Thymus (tissue), 11 donors: Measurements from ENCODE around the gene FAM13C. TPM values are rescaled to one million over a fixed set of nuclear protein-coding genes. Genes with fewer than 3 reads are reported as not detected.

Experiments
- DNase-seq, 9 donors: peaks; one replicate each; pipeline ENCODE4 v3.0.0-alpha.2; 2013; ENCODE audit warnings: low spot score in 9 of 9, low read depth in 6 of 9, missing footprints in 1 of 9
- H3K27ac ChIP-seq, 2 donors: one replicate each; pipeline ENCODE4 v1.5.1; 2013; ENCODE audit warnings: control low read depth in 1 of 2, low read depth in 1 of 2, low read length in 1 of 2, mild to moderate bottlenecking in 1 of 2, moderate library complexity in 1 of 2
- H3K27me3 ChIP-seq, 2 donors: one replicate each; pipeline ENCODE4 v1.5.1; 2013; ENCODE audit warnings: low read length in 1 of 2; ENCODE audit not compliant: control insufficient read depth in 2 of 2, insufficient read depth in 1 of 2
- H3K36me3 ChIP-seq, 2 donors: one replicate each; pipeline ENCODE4 v1.5.1; 2013; ENCODE audit warnings: low read length in 1 of 2, mild to moderate bottlenecking in 1 of 2, moderate library complexity in 1 of 2; ENCODE audit not compliant: control insufficient read depth in 2 of 2, insufficient read depth in 2 of 2
- H3K4me1 ChIP-seq, 2 donors: one replicate each; pipeline ENCODE4 v1.5.1; 2013; ENCODE audit warnings: low read length in 2 of 2; ENCODE audit not compliant: control insufficient read depth in 2 of 2, insufficient read depth in 2 of 2
- H3K4me3 ChIP-seq, 2 donors: one replicate each; pipeline ENCODE4 v1.5.1; 2013; ENCODE audit warnings: low read length in 2 of 2, control low read depth in 1 of 2, mild to moderate bottlenecking in 1 of 2
- H3K9me3 ChIP-seq, 2 donors: one replicate each; pipeline ENCODE4 v1.5.1; 2013; ENCODE audit warnings: low read length in 1 of 2, mild to moderate bottlenecking in 1 of 2; ENCODE audit not compliant: control insufficient read depth in 2 of 2, insufficient read depth in 1 of 2
- WGBS: extraction: QIAGEN DNeasy Blood & Tissue Kit; methylation state at CpG from one replicate; pipeline ENCODE4 v1.1.7; 2013; 5-methylcytosine and 5-hydroxymethylcytosine counted together
- polyA plus RNA-seq: library from polyadenylated mRNA; stranded (reverse); fragments of 200-250 nt; gene quantifications from one replicate; pipeline ENCODE4 v1.2.3, GENCODE V29; 2013
- total RNA-seq: library from RNA; stranded (reverse); fragments of 120-200 nt; gene quantifications from one replicate; pipeline ENCODE4 v1.2.4, GENCODE V29; 2013
- donor health status: healthy.

Gene FAM13C
- total and polyA plus RNA-seq, 2 donors: 3.7 to 3.9 TPM

DNA sequence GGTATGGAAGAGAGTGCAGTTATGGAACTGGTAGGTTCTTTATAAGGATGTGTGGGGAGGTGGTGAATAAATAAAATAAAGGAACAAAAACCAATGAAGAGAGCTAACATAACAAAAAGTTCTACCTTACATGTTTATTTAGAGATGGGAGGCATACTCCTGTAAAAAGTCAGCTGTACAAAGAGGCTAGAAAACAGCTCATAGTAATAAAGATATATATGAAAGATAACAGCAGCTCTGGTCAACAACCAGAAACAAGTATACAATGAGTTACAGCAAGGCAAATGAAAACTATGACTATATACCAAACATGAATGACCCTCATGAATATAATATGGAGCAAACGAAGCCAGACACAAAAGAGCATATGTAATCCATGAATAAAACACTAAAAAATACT, 62.0 kb downstream of the FAM13C start:
- H3K27me3 ChIP-seq: no peaks in the 10 kb centered on the region
- no peak overlapping the region for H3K4me3 ChIP-seq
- H3K36me3 ChIP-seq: no peaks in the 10 kb centered on the region
- 79% methylated on average over 1 of the region's 1 CpG for WGBS
- DNase-seq: no peak
- no peaks in the 10 kb centered on the region for H3K9me3 ChIP-seq
- H3K4me1 ChIP-seq: no peaks in the 10 kb centered on the region
- no peak overlapping the region for H3K27ac ChIP-seq

DNA sequence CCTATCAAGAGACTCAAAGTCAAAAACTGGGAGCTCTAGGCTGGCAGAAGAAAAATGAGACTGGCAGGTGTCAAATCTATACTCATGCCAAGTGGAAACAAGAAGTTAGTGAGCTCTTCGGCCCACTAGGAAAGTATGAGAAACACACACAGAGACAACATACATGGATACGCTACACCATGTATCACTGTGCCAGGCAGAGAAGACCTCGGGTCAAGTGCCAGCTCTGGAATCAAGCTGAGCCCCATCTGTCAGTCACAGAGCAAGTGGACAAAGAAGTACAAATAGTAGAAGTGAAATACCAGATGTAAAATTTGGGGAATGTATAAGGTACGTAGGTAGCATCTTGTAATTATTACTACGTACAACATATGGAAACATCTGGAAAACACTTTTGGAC, 62.4 kb downstream of the FAM13C start:
- 85% methylated on average over 5 of the region's 5 CpGs for WGBS

DNA sequence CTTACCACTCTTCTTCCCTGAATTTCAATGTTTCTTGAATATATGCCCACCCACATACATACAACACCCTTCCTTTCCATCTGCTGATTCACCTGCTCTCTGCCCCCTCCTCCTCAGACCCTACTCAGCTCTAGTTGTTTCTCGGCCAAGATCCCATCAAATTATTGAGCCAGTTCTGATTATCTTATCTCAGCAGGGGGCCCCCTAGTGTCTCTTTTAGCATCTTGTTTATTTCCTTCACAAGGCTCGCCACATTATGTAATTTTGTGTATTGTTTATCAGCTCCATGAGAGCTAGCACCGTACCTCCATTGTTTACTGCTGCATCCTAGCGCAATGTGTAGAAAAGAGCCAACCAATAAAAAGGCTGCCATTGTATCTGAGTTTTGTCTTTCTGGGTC, 71.9 kb downstream of the FAM13C start:
- H3K36me3 ChIP-seq: no peaks in the 10 kb centered on the region
- no peaks in the 10 kb centered on the region for H3K27me3 ChIP-seq
- H3K4me1 ChIP-seq: no peaks in the 10 kb centered on the region
- H3K9me3 ChIP-seq: no peaks in the 10 kb centered on the region
- no peak overlapping the region for H3K4me3 ChIP-seq
- H3K27ac ChIP-seq: no peak overlapping the region
- DNase-seq: no peak
- WGBS: 87% methylated on average over 4 of the region's 4 CpGs

More for the DNA sequence above, 62.4 kb downstream of the FAM13C start:
- no peaks in the 10 kb centered on the region for H3K36me3 ChIP-seq
- no peak for DNase-seq
- no peaks in the 10 kb centered on the region for H3K27me3 ChIP-seq
- H3K4me3 ChIP-seq: no peak overlapping the region
- H3K27ac ChIP-seq: no peak overlapping the region
- H3K4me1 ChIP-seq: no peaks in the 10 kb centered on the region
- H3K9me3 ChIP-seq: no peaks in the 10 kb centered on the region

DNA sequence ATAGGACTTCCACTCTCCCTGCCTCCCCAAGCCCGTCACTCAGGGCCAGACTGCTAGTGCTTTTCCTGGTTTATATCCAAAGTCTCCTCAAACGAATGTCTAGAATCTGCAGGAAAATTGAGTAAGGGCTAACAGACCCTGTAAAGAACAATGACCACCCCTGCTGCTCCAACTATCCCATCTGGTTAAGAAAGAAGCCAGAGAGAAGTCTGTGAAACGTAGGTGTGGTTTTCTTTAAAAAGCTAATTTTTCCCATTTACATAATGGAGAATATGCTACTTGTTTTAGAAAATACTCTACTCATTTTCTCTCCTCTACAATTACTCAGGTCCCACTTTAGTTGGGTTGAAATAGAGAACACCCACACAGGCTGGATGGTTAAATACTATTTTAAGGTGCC, 72.5 kb downstream of the FAM13C start:
- no peaks in the 10 kb centered on the region for H3K36me3 ChIP-seq
- WGBS: 77% methylated on average over 3 of the region's 3 CpGs
- no peak overlapping the region for H3K4me3 ChIP-seq
- no peaks in the 10 kb centered on the region for H3K9me3 ChIP-seq
- H3K27me3 ChIP-seq: no peaks in the 10 kb centered on the region
- no peak for DNase-seq
- no peaks in the 10 kb centered on the region for H3K4me1 ChIP-seq
- H3K27ac ChIP-seq: no peak overlapping the region

DNA sequence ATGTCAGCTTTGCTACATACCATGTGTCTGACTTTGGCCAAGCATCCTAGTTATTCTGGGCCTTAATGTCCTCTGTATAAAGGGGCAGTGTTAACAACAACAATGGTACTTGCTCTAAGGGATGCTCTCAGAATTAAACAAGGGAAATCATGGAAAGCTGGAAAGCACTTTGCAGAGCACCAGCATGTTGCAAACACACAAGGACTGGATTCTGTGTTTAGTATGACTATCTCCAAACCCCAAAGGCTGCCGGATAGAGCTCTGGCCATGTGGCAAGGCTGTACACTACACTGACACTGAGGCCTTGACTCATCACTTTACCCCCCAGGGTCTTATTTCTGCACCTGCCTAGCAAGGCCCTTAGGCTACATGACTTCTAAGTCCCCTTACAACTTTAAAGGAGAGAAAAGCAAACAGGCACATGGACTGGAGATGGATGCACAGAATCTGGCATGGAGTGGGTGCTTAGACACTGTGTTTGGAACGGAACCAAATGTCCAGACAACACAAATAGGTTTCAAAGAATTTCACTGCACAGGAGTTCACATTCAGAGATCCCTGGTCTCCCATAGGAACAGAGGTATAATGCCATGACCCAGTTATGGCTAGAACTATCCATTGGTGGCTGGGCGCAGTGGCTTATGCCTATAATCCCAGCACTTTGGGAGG, 74.6 kb downstream of the FAM13C start:
- 93% methylated on average over 3 of the region's 3 CpGs for WGBS
- Histone ChIP-seq H3K27me3 (no peaks in the 10 kb centered on the region), H3K9me3 (no peaks in the 10 kb centered on the region), H3K4me1 (no peaks in the 10 kb centered on the region), H3K36me3 (no peaks in the 10 kb centered on the region), H3K4me3 (no peak overlapping the region), H3K27ac (no peak overlapping the region)
- no peak for DNase-seq

DNA sequence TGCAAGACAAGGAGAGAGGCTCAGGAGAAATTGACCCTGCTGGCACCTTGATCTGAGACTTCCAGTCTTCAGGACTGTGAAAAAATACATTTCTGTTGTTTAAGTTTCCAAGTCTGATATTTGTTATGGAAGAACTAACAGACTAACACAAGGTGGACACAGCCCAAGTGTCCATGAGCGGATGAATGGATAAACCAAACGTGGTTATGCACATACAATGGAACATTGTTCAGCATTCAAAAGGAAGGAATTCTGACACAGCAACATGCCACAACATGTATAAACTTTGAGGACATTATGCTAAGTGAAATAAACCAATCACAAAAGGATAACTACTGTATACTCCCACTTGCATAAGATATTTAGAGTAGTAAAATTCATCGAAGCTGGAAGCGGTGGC, 76.5 kb downstream of the FAM13C start:
- Histone ChIP-seq H3K27ac (no peak overlapping the region), H3K27me3 (no peaks in the 10 kb centered on the region), H3K9me3 (no peaks in the 10 kb centered on the region), H3K4me1 (no peaks in the 10 kb centered on the region), H3K36me3 (no peaks in the 10 kb centered on the region), H3K4me3 (no peak overlapping the region)
- DNase-seq: no peak
- 95% methylated on average over 4 of the region's 4 CpGs for WGBS

DNA sequence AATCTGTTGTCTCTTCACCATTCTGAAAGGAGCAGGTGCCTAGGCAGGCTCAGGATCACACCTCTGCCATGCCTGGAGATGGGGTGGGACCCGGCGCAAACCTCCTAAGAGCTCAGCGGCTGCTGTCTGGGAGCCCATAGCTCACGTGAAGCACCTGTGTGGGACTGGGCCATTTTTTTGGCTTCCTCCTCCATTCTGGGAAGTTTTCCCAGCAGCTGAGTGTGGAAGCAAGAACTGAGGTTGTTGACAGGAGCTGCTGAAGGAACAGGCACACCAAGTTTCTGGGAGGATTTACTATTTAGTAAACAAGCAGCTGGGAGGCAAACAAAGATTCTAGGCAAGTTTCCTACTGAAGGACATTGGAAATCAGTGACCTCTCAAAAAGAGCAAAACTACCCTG, 77.3 kb downstream of the FAM13C start:
- Histone ChIP-seq H3K27me3 (no peaks in the 10 kb centered on the region), H3K4me1 (no peaks in the 10 kb centered on the region), H3K27ac (no peak overlapping the region), H3K9me3 (no peaks in the 10 kb centered on the region), H3K4me3 (no peak overlapping the region), H3K36me3 (no peaks in the 10 kb centered on the region)
- DNase-seq: no peak
- WGBS: 96% methylated on average over 4 of the region's 4 CpGs

DNA sequence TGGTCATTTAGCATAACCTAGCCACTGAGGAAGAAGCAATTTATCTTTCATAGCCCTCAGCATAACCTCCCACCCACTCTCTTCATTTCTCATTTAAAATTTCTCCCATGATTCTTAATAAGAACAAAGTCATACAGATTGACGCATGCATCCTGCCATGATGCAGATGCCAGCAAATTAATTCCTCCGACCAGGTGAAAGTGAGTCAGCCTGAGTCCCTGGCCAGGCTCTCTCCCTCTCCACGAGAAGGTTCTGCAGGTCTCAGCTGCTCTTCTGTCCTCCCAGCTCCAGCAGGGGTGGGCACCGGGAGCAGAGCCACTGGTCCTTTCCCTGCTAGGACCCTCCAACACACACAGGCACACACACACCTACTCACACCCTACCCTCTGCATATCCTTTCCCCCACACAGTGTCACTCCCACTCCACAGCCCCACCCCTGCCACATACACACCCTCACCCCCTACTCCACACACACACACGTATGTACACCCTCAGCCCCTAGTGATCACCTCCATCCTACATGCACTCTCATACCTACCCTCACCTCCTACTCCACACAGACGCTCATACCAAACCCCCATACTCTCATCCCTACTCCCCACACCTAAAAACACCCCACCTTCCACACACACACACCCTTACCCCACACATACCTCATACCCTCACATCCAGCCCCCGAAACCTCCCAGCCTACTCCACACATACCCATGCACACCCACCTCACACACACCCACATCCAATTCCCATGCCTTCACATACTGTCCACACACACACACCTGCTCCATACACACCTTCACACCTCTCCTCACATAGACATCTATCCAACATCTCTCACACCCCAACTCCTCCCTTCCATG, 78.0 kb downstream of the FAM13C start:
- Histone ChIP-seq H3K4me3 (no peak overlapping the region), H3K9me3 (no peaks in the 10 kb centered on the region), H3K4me1 (no peaks in the 10 kb centered on the region), H3K27me3 (no peaks in the 10 kb centered on the region), H3K27ac (no peak overlapping the region), H3K36me3 (no peaks in the 10 kb centered on the region)
- 87% methylated on average over 7 of the region's 7 CpGs for WGBS
- no peak for DNase-seq

DNA sequence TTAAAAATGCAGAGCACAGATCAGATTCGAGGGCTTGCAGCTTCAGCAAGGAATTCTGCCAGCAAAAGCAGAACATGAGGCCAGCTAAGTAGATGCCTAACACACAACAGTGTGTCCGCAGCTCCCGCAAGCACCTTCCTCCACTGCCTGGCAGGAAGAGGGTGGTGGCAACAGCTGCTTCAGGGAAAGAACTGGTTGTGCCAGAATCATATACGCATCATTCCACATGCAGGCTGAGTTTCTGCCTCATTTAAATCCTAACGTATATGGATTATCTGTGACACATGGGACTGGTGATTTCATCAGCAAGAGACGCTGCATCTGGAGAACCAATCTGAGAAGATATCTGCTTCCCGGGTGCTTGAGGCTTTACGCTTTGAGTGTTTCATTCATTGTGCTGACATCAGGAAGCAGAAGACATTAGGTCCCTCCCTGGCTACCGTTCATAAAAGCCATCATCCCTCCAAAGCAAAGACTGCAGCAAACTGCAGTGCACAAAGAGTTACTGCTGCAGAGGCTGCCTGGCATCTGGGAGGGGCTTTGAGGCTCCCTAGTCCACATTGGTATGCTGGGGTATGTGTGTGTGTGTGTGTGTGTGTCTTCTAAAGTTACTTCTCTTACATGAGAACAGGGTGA, 78.8 kb downstream of the FAM13C start:
- peak in 1 of 9 donors; percentile 1 for DNase-seq
- Histone ChIP-seq H3K4me1 (no peaks in the 10 kb centered on the region), H3K27me3 (no peaks in the 10 kb centered on the region), H3K27ac (no peak overlapping the region), H3K36me3 (no peaks in the 10 kb centered on the region), H3K4me3 (no peak overlapping the region), H3K9me3 (no peaks in the 10 kb centered on the region)
- 54% methylated on average over 9 of the region's 9 CpGs for WGBS
